ENCODE data around the gene FOLR2.

DNA sequence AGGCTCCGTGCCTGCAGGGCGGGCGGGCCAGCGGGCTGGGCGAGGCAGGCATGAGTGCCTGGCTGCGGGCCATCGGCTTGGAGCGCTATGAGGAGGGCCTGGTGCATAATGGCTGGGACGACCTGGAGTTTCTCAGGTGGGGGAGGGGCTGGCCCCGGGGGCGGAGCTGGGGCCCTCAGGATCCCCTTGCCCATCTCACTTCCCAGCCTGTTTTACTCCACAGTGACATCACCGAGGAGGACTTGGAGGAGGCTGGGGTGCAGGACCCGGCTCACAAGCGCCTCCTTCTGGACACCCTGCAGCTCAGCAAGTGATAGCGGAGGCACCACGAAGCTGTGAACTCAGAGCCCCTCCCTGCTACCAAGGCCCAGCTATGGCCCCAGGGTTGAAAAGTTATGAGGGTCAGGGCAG is 21.5 kb downstream of the FOLR2 start:
- TF ChIP-seq, protein P1, sequence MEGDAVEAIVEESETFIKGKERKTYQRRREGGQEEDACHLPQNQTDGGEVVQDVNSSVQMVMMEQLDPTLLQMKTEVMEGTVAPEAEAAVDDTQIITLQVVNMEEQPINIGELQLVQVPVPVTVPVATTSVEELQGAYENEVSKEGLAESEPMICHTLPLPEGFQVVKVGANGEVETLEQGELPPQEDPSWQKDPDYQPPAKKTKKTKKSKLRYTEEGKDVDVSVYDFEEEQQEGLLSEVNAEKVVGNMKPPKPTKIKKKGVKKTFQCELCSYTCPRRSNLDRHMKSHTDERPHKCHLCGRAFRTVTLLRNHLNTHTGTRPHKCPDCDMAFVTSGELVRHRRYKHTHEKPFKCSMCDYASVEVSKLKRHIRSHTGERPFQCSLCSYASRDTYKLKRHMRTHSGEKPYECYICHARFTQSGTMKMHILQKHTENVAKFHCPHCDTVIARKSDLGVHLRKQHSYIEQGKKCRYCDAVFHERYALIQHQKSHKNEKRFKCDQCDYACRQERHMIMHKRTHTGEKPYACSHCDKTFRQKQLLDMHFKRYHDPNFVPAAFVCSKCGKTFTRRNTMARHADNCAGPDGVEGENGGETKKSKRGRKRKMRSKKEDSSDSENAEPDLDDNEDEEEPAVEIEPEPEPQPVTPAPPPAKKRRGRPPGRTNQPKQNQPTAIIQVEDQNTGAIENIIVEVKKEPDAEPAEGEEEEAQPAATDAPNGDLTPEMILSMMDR (IDR thresholded peaks at IDR 0.05), result peak in 1 of 3 experiments; percentile 45
- TF ChIP-seq POLR2A (IDR thresholded peaks at IDR 0.05), result no peak
